Frontal cortex (tissue), 1 donor: ENCODE measurements around the gene UTP14A. TPM values are rescaled to one million over a fixed set of nuclear protein-coding genes. Genes with fewer than 3 reads are reported as not detected.

Source experiments
- total RNA-seq: library from RNA; depleted of rRNA; stranded (reverse); fragments of >200 nt; gene quantifications from one replicate; pipeline ENCODE4 v1.2.3, GENCODE V29; 2014

UTP14A gene
- total RNA-seq, 1 donor from 2014 or later: 11.0 TPM

Other genes starting within 250 kb of the UTP14A start
- gene XPNPEP2, start 167.2 kb upstream of the UTP14A start, total RNA-seq: under 0.01 TPM
- 0.82 TPM for gene SASH3, start 126.2 kb upstream of the UTP14A start, total RNA-seq
- gene ZDHHC9, start 62.3 kb upstream of the UTP14A start, total RNA-seq: 19.6 TPM
- gene BCORL1, start 76.5 kb downstream of the UTP14A start, total RNA-seq: 2.0 TPM
- gene ELF4, start 204.3 kb downstream of the UTP14A start, total RNA-seq: 0.41 TPM